ENCODE data around the gene PMEL. TPM values are rescaled to one million over a fixed set of nuclear protein-coding genes. Genes with fewer than 3 reads are reported as not detected.

PMEL gene
- total RNA-seq, 4 donors from 2014 or later = 1.7 to 5.8 (median 3.0) TPM

DNA sequence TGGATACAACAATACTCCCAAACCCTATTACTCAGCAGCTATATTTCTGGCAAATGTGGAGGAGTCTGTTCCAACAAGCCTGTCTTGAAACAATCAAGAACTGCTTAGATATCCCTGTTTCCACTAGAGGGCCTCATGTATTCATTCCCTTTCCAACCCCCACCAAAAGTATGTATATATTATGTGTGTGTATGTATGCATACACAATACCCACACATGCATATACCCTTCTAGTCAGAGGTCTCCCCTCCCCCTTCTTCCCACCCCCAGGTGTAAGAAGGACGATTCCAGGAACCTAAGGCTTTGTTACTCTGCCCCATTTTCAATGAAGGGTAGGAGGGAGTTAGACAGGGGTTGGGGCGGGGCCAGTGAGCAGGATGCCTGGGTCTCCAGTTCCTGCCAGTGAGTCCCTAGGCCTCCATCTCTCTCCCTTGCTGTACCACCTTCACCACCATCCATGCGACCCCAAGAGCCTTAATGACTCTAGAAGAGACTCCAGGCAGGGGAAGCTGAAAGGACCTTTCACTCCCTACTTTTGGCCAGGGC, 35.0 kb downstream of the PMEL start, which contains the start of gene DGKA:
DGKA (plus strand) TSS at position 392 of the 546 bp plus-strand sequence. CDS start 5,342 bp downstream, outside the sequence.
- peaks cover 17 to 44% of the 10 kb centered on the region in 2 donors for H3K4me1 ChIP-seq
- intact Hi-C loops (cut with DNase I) = no loop called here
- 45 to 52% methylated on average over 3 of the region's 3 CpGs for WGBS, 2 donors
- no peaks in the 10 kb centered on the region for H3K27me3 ChIP-seq
- H3K9me3 ChIP-seq = no peaks in the 10 kb centered on the region
- DNase-seq = peak; percentile 24 to 27
- peak within 1 kb of the TSS; percentile 53 to 69 (median 68) for H3K4me3 ChIP-seq (replicated peaks in 1 of 3)
- TF ChIP-seq, protein P1, sequence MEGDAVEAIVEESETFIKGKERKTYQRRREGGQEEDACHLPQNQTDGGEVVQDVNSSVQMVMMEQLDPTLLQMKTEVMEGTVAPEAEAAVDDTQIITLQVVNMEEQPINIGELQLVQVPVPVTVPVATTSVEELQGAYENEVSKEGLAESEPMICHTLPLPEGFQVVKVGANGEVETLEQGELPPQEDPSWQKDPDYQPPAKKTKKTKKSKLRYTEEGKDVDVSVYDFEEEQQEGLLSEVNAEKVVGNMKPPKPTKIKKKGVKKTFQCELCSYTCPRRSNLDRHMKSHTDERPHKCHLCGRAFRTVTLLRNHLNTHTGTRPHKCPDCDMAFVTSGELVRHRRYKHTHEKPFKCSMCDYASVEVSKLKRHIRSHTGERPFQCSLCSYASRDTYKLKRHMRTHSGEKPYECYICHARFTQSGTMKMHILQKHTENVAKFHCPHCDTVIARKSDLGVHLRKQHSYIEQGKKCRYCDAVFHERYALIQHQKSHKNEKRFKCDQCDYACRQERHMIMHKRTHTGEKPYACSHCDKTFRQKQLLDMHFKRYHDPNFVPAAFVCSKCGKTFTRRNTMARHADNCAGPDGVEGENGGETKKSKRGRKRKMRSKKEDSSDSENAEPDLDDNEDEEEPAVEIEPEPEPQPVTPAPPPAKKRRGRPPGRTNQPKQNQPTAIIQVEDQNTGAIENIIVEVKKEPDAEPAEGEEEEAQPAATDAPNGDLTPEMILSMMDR (IDR thresholded peaks at IDR 0.05) = peak in 5 of 6 experiments; percentile 21 to 48 (median 36)
- no peak for TF ChIP-seq POLR2A (IDR thresholded peaks at IDR 0.05)
- no peaks in the 10 kb centered on the region for H3K36me3 ChIP-seq
- H3K27ac ChIP-seq = peak within 1 kb of the TSS; percentile 30 to 74 (median 69)

DNA sequence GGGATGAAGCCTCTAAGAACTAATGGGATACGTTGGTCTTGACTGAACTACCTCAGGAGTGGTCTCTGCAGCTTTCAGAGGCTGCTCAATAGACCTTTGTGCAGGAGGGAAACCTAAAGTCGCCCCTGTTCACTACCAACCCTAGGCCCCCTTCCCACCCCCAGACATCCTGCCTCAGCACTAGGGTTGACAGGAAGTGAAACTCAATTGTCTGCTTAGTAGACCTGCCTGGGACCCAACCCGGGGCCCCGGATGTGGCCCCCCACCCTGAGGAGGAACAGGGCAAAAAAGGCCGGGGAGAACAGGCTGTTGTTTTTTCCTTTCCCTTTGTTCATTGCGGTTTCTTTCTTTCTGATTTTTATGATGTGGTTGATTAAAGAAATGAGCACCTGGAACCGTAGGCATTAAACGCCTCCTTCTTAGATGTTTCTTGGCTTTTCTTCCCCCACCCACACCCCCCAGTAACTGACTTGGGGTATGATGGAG, 36.5 kb downstream of the PMEL start:
- H3K4me1 ChIP-seq = peaks cover 17 to 48% of the 10 kb centered on the region in 2 donors
- 37 to 40% methylated on average over 8 of the region's 8 CpGs for WGBS, 2 donors

DNA sequence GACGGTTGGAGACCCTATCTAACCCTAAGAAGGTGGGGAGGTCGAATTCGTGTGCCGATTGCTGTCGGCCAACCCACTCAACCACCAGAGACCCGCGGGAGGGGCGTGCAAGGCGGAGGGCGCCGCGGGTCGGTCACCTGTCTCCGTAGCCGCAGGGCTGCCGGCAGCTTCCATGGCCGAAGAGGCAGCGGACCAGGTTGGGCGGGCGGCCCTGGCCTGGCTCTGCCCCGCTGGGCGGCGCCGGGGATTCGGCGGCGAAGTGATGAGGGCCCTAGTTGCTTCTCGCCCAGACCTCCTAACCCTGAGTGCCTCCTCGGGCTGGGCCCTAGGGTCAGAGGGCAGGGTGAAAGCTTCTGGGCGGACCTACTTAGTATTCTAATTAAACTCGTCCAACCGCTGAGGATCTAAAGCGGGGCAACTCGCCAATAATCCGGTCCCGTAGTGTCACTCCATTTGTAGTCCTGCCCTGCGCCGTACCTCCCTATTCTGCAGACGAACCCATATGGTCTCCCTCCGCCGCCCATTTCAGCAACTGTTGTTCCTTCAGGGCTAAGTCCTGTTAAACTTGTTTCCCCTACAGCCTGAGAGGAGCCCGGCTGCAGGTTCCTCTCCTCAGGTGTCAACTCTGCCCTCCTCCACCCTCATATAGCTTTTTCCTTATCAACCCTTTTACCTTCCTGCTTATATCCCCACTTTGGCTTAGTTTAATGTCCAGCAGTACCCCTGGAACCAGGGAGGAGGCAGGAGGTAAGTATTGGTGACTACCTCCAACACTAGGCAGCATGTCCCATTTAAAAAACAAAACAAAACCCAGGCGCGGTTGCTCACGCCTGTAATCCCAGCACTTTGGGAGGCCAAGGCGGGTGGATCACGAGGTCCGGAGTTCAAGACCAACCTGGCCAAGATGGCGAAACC, 38.0 kb downstream of the PMEL start, which contains the start of gene PYM1:
PYM1 (minus strand) TSS at position 307 of the 915 bp plus-strand sequence; CDS start at position 174, 133 bp downstream.
- no peaks in the 10 kb centered on the region for H3K36me3 ChIP-seq
- H3K27me3 ChIP-seq = no peaks in the 10 kb centered on the region
- no peaks in the 10 kb centered on the region for H3K9me3 ChIP-seq
- DNase-seq = peak; percentile 82 to 83
- peaks cover 16 to 39% of the 10 kb centered on the region in 2 donors for H3K4me1 ChIP-seq
- intact Hi-C loops (cut with DNase I) = no loop called here
- H3K4me3 ChIP-seq (replicated peaks in 1 of 3) = peak within 1 kb of the TSS; percentile 31 to 85 (median 69)
- H3K27ac ChIP-seq = peak within 1 kb of the TSS; percentile 93 to 96 (median 95)
- TF ChIP-seq, protein P1 (IDR thresholded peaks at IDR 0.05) = no peak
- peak in 1 of 2 donors; percentile 38 for TF ChIP-seq POLR2A (IDR thresholded peaks at IDR 0.05)
- 8 to 11% methylated on average over 22 to 35 of the region's 49 CpGs for WGBS, 2 donors

More for the DNA sequence above, 36.5 kb downstream of the PMEL start:
- Histone ChIP-seq H3K9me3 (no peaks in the 10 kb centered on the region), H3K27ac (no peak overlapping the region), H3K27me3 (no peaks in the 10 kb centered on the region), H3K4me3 (replicated peaks in 1 of 3) (no peak overlapping the region), H3K36me3 (no peaks in the 10 kb centered on the region)
- TF ChIP-seq, protein P1 (IDR thresholded peaks at IDR 0.05) = no peak
- TF ChIP-seq POLR2A (IDR thresholded peaks at IDR 0.05) = no peak
- intact Hi-C loops (cut with DNase I) = no loop called here
- peak in 1 of 2 donors; percentile 24 for DNase-seq

DNA sequence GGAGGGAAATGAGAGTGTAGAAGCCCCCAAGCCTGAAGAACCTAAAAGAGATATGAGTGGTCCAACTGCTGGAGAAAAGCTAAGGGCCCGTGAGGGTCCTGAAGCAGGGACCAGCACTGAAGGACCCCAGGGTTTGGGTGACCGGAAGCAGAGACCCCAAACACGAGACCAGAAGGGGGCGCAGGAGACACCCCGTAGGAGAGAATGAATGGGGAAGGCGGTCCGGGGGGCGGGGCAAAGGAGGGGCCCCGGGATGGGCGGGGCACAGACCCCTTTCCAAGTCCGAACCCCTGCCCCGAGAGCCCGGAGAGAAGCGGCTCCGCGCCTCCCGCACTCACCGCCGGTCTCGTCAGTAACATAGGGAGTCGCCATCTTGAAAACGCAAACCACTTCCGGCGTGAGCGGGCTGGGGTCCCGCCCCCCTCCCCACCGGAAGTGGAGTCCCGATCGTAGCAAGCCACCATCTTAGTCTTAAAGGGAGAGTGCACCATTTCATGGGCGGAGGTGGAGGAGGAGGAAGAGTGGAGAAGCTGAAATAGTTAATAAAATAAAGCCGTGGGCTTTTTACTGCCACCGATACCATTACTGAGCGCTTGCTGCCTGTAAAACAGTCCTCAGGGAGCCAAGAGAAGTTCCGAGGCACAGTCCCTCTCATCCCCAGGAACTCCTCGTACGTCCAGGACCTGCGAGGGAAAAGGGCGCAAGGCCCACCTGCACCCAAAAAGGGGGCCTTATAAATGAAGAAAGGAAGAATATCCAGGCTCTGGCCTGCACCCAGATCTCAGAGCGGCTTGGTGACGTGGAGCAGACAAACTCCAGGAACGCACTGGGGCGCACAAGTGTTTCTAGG, 38.9 kb downstream of the PMEL start:
- intact Hi-C loops (cut with DNase I) = no loop called here
- peaks cover 8 to 35% of the 10 kb centered on the region in 2 donors for H3K4me1 ChIP-seq
- no peaks in the 10 kb centered on the region for H3K27me3 ChIP-seq
- TF ChIP-seq POLR2A (IDR thresholded peaks at IDR 0.05) = peak in 1 of 2 donors; percentile 71
- TF ChIP-seq, protein P1 (IDR thresholded peaks at IDR 0.05) = peak; percentile 27 to 76 (median 60)
- peak; percentile 87 to 88 for DNase-seq
- H3K27ac ChIP-seq = peak overlapping the region; percentile 93 to 96 (median 95)
- 0% methylated on average over 38 to 41 of the region's 42 CpGs for WGBS, 2 donors
- peaks cover 0 to 2% of the 10 kb centered on the region in 2 donors for H3K36me3 ChIP-seq
- peak overlapping the region; percentile 31 to 85 (median 69) for H3K4me3 ChIP-seq (replicated peaks in 1 of 3)
- H3K9me3 ChIP-seq = no peaks in the 10 kb centered on the region

Measured in thyroid gland (tissue), 4 donors.